Vagina (tissue), 2 donors: ENCODE data around the gene NSFL1C.

Source experiments
- CTCF ChIP-seq, 3 experiments: fragments of 450-650 bp in 2 of 3; fragments of 200-600 bp in 1 of 3; sonication (generic) in 1 of 3; IDR thresholded peaks; one replicate each; pipeline ENCODE4 v1.5.1; 2017 to 2019; ENCODE audit warnings: antibody characterized with exemption in 3 of 3, mild to moderate bottlenecking in 2 of 3, moderate library complexity in 2 of 3
- POLR2AphosphoS5 ChIP-seq, 2 donors: sonication (generic); formaldehyde crosslinking; IDR thresholded peaks; one replicate each; pipeline ENCODE4 v1.9.0; 2017; ENCODE audit warnings: antibody characterized with exemption in 2 of 2, mild to moderate bottlenecking in 2 of 2, low read depth in 1 of 2; ENCODE audit not compliant: insufficient read depth in 1 of 2

DNA sequence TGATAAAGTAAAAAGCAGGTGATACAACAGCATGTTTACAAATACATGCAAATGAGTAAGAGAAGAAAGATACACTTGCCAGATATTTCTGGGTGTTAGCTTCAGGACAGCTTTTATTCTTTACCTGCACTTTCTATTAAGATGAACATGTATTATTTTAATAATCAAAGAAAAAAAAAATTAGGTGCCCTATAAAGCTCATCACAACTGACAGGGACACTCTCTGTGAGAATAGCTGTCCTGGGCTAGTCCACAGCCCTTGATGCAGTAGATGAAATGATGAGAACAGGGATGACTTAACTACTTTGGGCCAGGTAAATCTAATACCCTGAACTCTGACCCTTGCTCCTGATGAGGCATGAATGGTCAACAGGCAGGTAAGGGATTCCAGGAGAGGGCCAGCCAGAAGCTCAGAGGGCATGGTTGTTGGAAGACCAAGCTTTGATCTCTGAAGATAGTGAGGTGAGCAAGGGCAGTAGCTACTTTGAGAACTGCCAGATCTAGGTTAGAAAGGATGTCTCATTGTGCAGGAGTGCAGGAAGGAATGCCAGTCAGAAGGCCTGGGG is 15.6 kb downstream of the NSFL1C start:
- no peak for TF ChIP-seq CTCF (IDR thresholded peaks at IDR 0.05)
- TF ChIP-seq POLR2AphosphoS5 (IDR thresholded peaks at IDR 0.05; ENCODE audit: insufficient read depth in 1 of 2, low read depth in 1 of 2) = no peak
